Cardiac muscle cell (in vitro differentiated cells and primary cell): Measurements from ENCODE around the gene HINT3. TPM values are rescaled to one million over a fixed set of nuclear protein-coding genes. Genes with fewer than 3 reads are reported as not detected.
A peak's percentile ranks its signal among the peaks of the same experiment; 100 is the strongest.
"Not testable (repeated sequence)": the region's sequence is repeated elsewhere in the genome, so short reads cannot be mapped to it uniquely, and the experiment has no call there.

Experiments
- DNase-seq, 2 donors: peaks; one replicate each; pipeline versions ENCODE4 v3.0.0 to v3.0.0-alpha.2; 2010 to 2017; ENCODE audit warnings: low read depth in 1 of 2, low spot score in 1 of 2
- H3K27ac ChIP-seq: fragments of 200-600 bp; sonication (generic); 2 replicates; pipeline ENCODE4 v1.5.1; 2016
- H3K27me3 ChIP-seq: fragments of 200-600 bp; sonication (generic); 2 replicates; pipeline ENCODE4 v1.6.0; 2016; ENCODE audit warnings: control low read depth
- H3K36me3 ChIP-seq: fragments of 200-600 bp; sonication (generic); 2 replicates; pipeline ENCODE4 v1.5.1; 2016; ENCODE audit warnings: control low read depth
- H3K4me1 ChIP-seq: fragments of 200-600 bp; sonication (generic); 2 replicates; pipeline ENCODE4 v1.8.1; 2017; ENCODE audit warnings: low read depth, mild to moderate bottlenecking, mixed run types
- H3K4me3 ChIP-seq: fragments of 200-600 bp; sonication (generic); 2 replicates; pipeline ENCODE4 v1.5.1; 2016; ENCODE audit warnings: mild to moderate bottlenecking
- H3K9me3 ChIP-seq: fragments of 200-600 bp; sonication (generic); 2 replicates; pipeline ENCODE4 v1.5.1; 2017; ENCODE audit warnings: low read depth, mild to moderate bottlenecking, control low read depth
- CTCF ChIP-seq: IDR thresholded peaks from 2 replicates; pipeline ENCODE4 v1.5.1; 2012; ENCODE audit warnings: low read depth, mild to moderate bottlenecking, low read length
- polyA plus RNA-seq: library from polyadenylated mRNA; unstranded; fragments of >200 nt; fragmentation: Nextera tagmentation; extraction: Ambion mirVana; gene quantifications from 2 replicates; pipeline ENCODE4 v1.2.1, GENCODE V29; 2016
- total RNA-seq: library from RNA; depleted of rRNA; stranded (reverse); fragments of >200 nt; gene quantifications from 2 replicates; pipeline ENCODE4 v1.2.3, GENCODE V29; 2016

HINT3 gene
- total and polyA plus RNA-seq, 2 experiments from 2014 or later, result 30.8 to 43.3 TPM

- no peaks in the 10 kb centered on the region for H3K9me3 ChIP-seq
- H3K4me3 ChIP-seq, result no peak overlapping the region
- H3K27me3 ChIP-seq, result no peaks in the 10 kb centered on the region
- H3K27ac ChIP-seq, result no peak overlapping the region
- TF ChIP-seq CTCF, result no peak
- DNase-seq, result peak in 1 of 2 donors; percentile 64
- peaks cover 21% of the 10 kb centered on the region for H3K4me1 ChIP-seq
- H3K36me3 ChIP-seq, result no peaks in the 10 kb centered on the region
Measured at GRCh38 chr6:125947615-125948014, 9.0 kb upstream of the HINT3 start.

GRCh38 chr6:125948455-125948854, 8.1 kb upstream of the HINT3 start:
- TF ChIP-seq CTCF, result no peak
- H3K9me3 ChIP-seq, result no peaks in the 10 kb centered on the region
- no peak overlapping the region for H3K27ac ChIP-seq

GRCh38 chr6:125949069-125949468, 7.5 kb upstream of the HINT3 start:
- no peak overlapping the region for H3K27ac ChIP-seq
- TF ChIP-seq CTCF, result no peak
- DNase-seq, result no peak

More at GRCh38 chr6:125948455-125948854, 8.1 kb upstream of the HINT3 start:
- no peaks in the 10 kb centered on the region for H3K36me3 ChIP-seq
- H3K27me3 ChIP-seq, result no peaks in the 10 kb centered on the region
- no peak overlapping the region for H3K4me3 ChIP-seq
- no peak for DNase-seq
- peaks cover 21% of the 10 kb centered on the region for H3K4me1 ChIP-seq

GRCh38 chr6:125950293-125950692, 6.3 kb upstream of the HINT3 start:
- H3K36me3 ChIP-seq, result no peaks in the 10 kb centered on the region
- no peaks in the 10 kb centered on the region for H3K9me3 ChIP-seq
- peaks cover 9% of the 10 kb centered on the region for H3K4me1 ChIP-seq
- no peak overlapping the region for H3K4me3 ChIP-seq
- no peak for TF ChIP-seq CTCF
- peak in 1 of 2 donors; percentile 67 for DNase-seq
- H3K27me3 ChIP-seq, result no peaks in the 10 kb centered on the region
- no peak overlapping the region for H3K27ac ChIP-seq

More at GRCh38 chr6:125949069-125949468, 7.5 kb upstream of the HINT3 start:
- H3K4me1 ChIP-seq, result peaks cover 20% of the 10 kb centered on the region
- H3K4me3 ChIP-seq, result no peak overlapping the region
- no peaks in the 10 kb centered on the region for H3K36me3 ChIP-seq
- H3K9me3 ChIP-seq, result no peaks in the 10 kb centered on the region
- no peaks in the 10 kb centered on the region for H3K27me3 ChIP-seq

GRCh38 chr6:125950716-125951115, 5.9 kb upstream of the HINT3 start:
- not testable (repeated sequence) for H3K4me1 ChIP-seq, H3K36me3 ChIP-seq, H3K27me3 ChIP-seq, H3K27ac ChIP-seq, H3K4me3 ChIP-seq, H3K9me3 ChIP-seq, DNase-seq

- H3K27ac ChIP-seq, result no peak overlapping the region
- H3K4me1 ChIP-seq, result no peaks in the 10 kb centered on the region
- no peak overlapping the region for H3K4me3 ChIP-seq
- no peak for DNase-seq
- H3K27me3 ChIP-seq, result no peaks in the 10 kb centered on the region
- TF ChIP-seq CTCF, result no peak
- H3K9me3 ChIP-seq, result no peaks in the 10 kb centered on the region
- no peaks in the 10 kb centered on the region for H3K36me3 ChIP-seq
Measured at GRCh38 chr6:125951323-125951722, 5.2 kb upstream of the HINT3 start.
